MM.1S (cell line): Measurements from ENCODE around the gene SLC29A1.

Source experiments
- CTCF ChIP-seq: fragments of 300-600 bp; sonication (generic); IDR thresholded peaks from 2 replicates; pipeline ENCODE4 v1.5.1; 2016; ENCODE audit warnings: antibody characterized with exemption, low read length, mixed read lengths
- EZH2phosphoT487 ChIP-seq: fragments of 300-600 bp; sonication (generic); IDR thresholded peaks from 2 replicates; pipeline ENCODE4 v1.6.1; 2018; ENCODE audit warnings: antibody characterized with exemption, low read length

- TF ChIP-seq CTCF (no peak), EZH2phosphoT487 (no peak)
These were observed 12.6 kb downstream of the SLC29A1 start for GRCh38 chr6:44235891-44236516.
